ENCODE measurements around the gene SPATA32.

DNA sequence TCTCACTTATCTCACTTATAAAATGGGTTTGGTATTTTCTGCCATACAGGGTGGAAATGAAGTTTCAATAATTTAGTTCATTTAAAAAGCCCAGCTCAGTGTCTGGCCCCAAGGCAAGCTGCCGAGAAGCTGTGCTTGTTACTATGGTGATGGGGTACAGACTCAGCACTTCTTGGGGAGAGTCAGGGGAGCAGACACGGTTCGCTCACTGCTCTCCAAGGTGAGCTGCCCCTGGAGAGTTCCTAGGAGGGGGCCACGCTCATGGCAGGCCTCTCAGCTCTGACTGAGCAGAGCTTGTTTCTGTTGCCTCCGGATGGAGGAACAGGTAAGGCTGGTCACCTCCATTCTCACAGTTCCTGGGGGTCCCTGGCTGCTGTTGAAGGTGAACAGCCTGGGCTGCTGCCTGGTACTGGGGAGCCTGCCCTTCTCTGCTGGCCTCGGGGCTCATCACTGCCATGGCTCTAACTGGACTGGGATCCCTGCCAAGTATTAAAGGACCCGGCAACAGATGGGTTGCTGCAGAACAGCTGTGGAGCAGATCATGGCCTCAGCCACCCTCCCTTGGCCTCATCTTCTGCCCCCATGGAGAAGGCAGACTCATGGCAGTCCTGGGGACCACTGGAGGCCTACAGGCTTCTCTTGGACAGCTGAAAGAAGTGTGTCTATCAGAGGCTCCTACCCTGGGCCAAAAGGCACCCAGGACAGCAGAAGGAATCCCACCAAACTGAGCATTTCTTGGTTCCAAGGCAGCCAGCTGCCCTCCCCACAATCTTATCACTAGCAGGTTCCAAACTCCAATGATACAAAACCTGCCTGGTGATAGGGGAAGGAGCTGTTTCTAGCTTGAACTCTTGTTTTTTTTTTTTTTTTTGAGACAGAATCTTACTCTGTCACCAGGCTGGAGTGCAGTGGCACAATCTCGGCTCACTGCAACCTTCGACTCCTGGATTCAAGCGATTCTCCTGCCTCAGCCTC, 25.9 kb upstream of the SPATA32 start:
- TF ChIP-seq, protein P1, sequence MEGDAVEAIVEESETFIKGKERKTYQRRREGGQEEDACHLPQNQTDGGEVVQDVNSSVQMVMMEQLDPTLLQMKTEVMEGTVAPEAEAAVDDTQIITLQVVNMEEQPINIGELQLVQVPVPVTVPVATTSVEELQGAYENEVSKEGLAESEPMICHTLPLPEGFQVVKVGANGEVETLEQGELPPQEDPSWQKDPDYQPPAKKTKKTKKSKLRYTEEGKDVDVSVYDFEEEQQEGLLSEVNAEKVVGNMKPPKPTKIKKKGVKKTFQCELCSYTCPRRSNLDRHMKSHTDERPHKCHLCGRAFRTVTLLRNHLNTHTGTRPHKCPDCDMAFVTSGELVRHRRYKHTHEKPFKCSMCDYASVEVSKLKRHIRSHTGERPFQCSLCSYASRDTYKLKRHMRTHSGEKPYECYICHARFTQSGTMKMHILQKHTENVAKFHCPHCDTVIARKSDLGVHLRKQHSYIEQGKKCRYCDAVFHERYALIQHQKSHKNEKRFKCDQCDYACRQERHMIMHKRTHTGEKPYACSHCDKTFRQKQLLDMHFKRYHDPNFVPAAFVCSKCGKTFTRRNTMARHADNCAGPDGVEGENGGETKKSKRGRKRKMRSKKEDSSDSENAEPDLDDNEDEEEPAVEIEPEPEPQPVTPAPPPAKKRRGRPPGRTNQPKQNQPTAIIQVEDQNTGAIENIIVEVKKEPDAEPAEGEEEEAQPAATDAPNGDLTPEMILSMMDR (conservative IDR thresholded peaks at IDR 0.05), result no peak
- no peak for TF ChIP-seq ZFX (IDR thresholded peaks at IDR 0.05)

Measured in C4-2B (cell line).